ENCODE data around the gene KDM4B.
"Not testable (repeated sequence)": the region's sequence is repeated elsewhere in the genome, so short reads cannot be mapped to it uniquely, and the experiment has no call there.

Gene KDM4B

GRCh38 chr19:4968462-4969291 is at the start of gene KDM4B:
KDM4B (plus strand) TSS chr19:4969113; CDS start chr19:5032891, 63,778 bp downstream.
- peak; percentile 98 for DNase-seq (ENCODE audit: low read depth)

- no peak for DNase-seq (ENCODE audit: low read depth)
Measured at GRCh38 chr19:4922530-4923275, 46.2 kb upstream of the KDM4B start.

GRCh38 chr19:4923276-4923747 is 45.6 kb upstream of the KDM4B start:
- DNase-seq (ENCODE audit: low read depth) = no peak

GRCh38 chr19:4929186-4929585 is 39.7 kb upstream of the KDM4B start:
- DNase-seq (ENCODE audit: low read depth) = no peak

GRCh38 chr19:4930664-4931063 is 38.2 kb upstream of the KDM4B start:
- no peak for DNase-seq (ENCODE audit: low read depth)

- no peak for DNase-seq (ENCODE audit: low read depth)
Measured at GRCh38 chr19:4932711-4933110, 36.2 kb upstream of the KDM4B start.

GRCh38 chr19:4933528-4933927 is 35.4 kb upstream of the KDM4B start:
- no peak for DNase-seq (ENCODE audit: low read depth)

GRCh38 chr19:4935444-4935843 is 33.5 kb upstream of the KDM4B start:
- DNase-seq (ENCODE audit: low read depth) = no peak

GRCh38 chr19:4937060-4937459 is 31.9 kb upstream of the KDM4B start:
- no peak for DNase-seq (ENCODE audit: low read depth)

GRCh38 chr19:4938461-4938860 is 30.5 kb upstream of the KDM4B start:
- not testable (repeated sequence) for DNase-seq (ENCODE audit: low read depth)

- no peak for DNase-seq (ENCODE audit: low read depth)
Measured at GRCh38 chr19:4939466-4939865, 29.4 kb upstream of the KDM4B start.

- DNase-seq (ENCODE audit: low read depth) = not testable (repeated sequence)
Measured at GRCh38 chr19:4941638-4942169, 27.2 kb upstream of the KDM4B start.

GRCh38 chr19:4950650-4951049 is 18.3 kb upstream of the KDM4B start:
- not testable (repeated sequence) for DNase-seq (ENCODE audit: low read depth)

GRCh38 chr19:4951656-4952055 is 17.3 kb upstream of the KDM4B start:
- no peak for DNase-seq (ENCODE audit: low read depth)

- no peak for DNase-seq (ENCODE audit: low read depth)
Measured at GRCh38 chr19:4952945-4953344, 16.0 kb upstream of the KDM4B start.

GRCh38 chr19:4954320-4955149 is 14.4 kb upstream of the KDM4B start:
- DNase-seq (ENCODE audit: low read depth) = not testable (repeated sequence)

- no peak for DNase-seq (ENCODE audit: low read depth)
Measured at GRCh38 chr19:4955274-4955673, 13.6 kb upstream of the KDM4B start.

- DNase-seq (ENCODE audit: low read depth) = no peak
Measured at GRCh38 chr19:4957981-4958380, 10.9 kb upstream of the KDM4B start.

- DNase-seq (ENCODE audit: low read depth) = no peak
Measured at GRCh38 chr19:4962085-4962619, 6.8 kb upstream of the KDM4B start.

- DNase-seq (ENCODE audit: low read depth) = no peak
Measured at GRCh38 chr19:4965061-4965460, 3.9 kb upstream of the KDM4B start.

GRCh38 chr19:4966591-4966990 is 2.3 kb upstream of the KDM4B start:
- no peak for DNase-seq (ENCODE audit: low read depth)
